HG03025 (cell line): ENCODE data around the gene VAMP5.
A peak's percentile ranks its signal among the peaks of the same experiment; 100 is the strongest.
"Not testable (repeated sequence)": the region's sequence is repeated elsewhere in the genome, so short reads cannot be mapped to it uniquely, and the experiment has no call there.

Experiments used
- ATAC-seq: cut with Tn5 transposase; IDR thresholded peaks from one replicate; pipeline ENCODE4 v1.9.1; 2021; ENCODE audit warnings: mild to moderate bottlenecking, moderate library complexity; ENCODE audit not compliant: unreplicated experiment, low FRiP score

The VAMP5 gene

GRCh38 chr2:85584354-85584856, at the start of gene VAMP5:
Gene VAMP5, plus strand, starts transcription at chr2:85584431. Its CDS starts 60 bp downstream, at chr2:85584491.
- no peak for ATAC-seq

- no peak for ATAC-seq
Measured at GRCh38 chr2:85534881-85535280, 49.4 kb upstream of the VAMP5 start.

- ATAC-seq, result no peak
Measured at GRCh38 chr2:85536479-85536878, 47.8 kb upstream of the VAMP5 start.

DNA sequence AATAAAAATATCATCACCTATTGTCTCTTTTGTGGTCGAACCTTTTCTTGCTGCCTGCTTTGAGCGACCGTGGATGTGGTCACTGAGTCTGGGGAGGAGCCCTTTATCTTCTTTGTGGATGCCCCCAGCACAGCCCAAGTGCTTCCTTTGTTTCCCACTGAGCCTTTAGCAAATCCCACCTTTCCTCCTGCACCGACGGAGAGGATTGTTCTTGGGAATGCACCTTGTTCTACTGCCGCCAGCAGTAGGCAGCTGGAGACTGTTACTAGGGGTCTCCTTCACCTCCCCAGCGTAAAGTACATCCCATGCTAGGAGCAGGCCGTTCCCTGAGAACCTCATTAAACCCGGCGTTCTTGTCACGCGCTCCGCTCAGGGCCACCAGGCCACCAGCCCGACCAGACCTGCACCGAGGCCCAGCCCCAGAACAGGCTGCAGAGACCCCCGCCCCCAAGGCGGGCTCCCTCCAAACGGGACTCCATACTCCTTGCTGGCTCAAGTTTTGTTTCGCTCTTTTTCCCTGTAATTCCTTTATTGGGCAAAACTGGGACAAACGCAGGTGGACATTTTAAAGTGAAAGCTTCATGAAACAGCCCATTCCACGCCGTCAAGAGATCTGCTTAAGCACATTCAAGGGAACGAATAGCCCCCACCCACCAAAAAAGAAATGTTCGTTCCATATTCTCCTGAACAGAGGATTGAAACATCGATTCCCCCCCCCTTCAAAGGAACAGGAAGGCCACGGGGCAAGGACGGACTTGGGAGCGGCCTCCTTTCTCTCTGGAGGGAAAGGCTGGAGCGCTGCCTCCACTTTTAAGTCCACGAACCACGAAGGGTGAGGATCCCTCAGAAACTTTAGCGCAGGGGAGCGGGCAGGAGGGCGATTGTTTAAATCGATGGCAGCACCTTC, 46.4 kb upstream of the VAMP5 start:
- no peak for ATAC-seq

GRCh38 chr2:85538507-85539360, 45.5 kb upstream of the VAMP5 start, which contains the start of gene MAT2A:
Gene MAT2A, plus strand, starts transcription at chr2:85539168. Its CDS starts 120 bp downstream, at chr2:85539288.
- peak; percentile 64 for ATAC-seq

DNA sequence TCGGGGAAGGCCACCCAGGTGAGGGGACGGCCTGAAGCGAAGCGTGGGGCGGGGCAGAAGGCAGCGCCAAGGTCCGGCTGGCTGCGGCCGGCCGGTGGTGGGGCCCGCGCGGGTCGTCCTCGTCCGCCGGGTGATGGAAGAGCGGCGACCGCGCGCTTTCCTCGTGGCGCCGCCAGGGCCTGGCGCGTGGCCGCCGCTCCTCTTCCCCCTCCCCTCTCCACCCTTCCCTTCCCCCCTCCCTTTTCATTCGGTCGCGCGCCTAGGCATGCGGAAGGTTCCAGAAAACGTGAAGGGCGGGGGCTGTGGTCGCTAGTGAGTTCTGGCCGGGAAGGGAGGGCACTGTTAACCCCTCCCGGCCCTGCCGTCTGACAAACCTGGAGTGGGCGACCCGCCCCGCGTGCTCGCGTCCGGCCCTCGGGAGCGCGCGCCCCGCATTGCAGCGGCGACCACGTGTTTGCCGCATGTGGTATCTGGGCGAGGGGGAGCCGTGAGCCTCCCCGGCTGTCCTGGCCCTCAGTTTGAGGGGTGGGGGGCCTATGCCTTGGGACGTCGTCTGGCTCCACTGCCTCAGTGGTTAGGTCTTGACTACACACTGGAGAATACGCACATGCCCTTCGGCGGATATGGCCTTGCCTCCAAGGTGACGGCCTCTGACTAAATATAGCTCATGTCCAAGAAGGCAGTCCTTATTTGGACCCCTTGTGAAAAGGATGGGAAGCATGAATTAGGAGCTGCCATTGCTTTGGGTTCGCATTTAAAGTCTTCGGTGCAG, 44.7 kb upstream of the VAMP5 start:
- peak; percentile 31 for ATAC-seq

- no peak for ATAC-seq
Measured at GRCh38 chr2:85540133-85540648, 44.0 kb upstream of the VAMP5 start.

DNA sequence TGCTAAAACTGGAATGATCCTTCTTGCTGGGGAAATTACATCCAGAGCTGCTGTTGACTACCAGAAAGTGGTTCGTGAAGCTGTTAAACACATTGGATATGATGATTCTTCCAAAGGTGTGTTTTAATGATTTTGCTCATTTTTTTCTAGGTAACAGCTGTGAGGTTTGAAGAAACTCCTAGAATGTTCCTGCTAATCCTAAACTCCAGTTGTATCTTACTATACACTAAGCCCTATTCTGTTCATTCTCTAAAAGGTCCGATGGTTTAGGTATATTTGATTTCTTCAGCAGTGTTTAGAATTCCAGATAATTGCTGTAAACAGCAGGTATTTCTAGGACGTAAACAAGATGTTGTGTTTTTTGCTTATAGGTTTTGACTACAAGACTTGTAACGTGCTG, 43.0 kb upstream of the VAMP5 start:
- no peak for ATAC-seq

- no peak for ATAC-seq
Measured at GRCh38 chr2:85541753-85542457, 42.3 kb upstream of the VAMP5 start.

DNA sequence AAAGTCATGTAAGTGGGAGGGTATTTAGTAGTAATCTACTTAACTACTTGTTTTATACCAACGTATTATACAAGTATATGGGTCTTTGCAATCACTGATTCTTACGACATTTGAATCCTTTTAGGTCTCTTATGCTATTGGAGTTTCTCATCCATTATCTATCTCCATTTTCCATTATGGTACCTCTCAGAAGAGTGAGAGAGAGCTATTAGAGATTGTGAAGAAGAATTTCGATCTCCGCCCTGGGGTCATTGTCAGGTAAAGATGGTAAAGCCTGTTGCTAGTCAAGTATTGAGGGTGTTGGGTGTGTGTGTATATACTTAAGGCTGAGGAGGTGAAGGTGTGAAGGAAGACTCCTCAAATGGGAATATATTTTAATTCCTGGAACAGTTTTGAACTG, 41.5 kb upstream of the VAMP5 start:
- no peak for ATAC-seq

DNA sequence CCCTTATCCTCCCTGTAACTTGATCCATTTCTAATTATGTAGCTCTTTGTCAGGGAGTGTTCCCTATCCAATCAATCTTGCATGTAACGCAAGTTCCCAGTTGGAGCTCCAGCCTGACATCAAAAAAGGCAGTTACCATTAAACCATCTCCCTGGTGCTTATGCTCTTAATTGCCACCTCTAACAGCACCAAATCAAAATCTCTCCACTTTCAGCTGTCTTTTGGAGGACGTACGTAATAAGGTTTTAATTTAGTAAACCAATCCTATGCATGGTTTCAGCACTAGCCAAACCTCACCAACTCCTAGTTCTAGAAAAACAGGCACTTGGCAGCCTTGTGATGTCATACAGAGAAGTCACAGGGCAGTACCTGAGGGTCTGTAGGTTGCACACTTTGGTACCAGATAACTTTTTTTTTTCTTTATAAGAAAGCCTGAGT, 40.0 kb upstream of the VAMP5 start:
- ATAC-seq, result not testable (repeated sequence)

DNA sequence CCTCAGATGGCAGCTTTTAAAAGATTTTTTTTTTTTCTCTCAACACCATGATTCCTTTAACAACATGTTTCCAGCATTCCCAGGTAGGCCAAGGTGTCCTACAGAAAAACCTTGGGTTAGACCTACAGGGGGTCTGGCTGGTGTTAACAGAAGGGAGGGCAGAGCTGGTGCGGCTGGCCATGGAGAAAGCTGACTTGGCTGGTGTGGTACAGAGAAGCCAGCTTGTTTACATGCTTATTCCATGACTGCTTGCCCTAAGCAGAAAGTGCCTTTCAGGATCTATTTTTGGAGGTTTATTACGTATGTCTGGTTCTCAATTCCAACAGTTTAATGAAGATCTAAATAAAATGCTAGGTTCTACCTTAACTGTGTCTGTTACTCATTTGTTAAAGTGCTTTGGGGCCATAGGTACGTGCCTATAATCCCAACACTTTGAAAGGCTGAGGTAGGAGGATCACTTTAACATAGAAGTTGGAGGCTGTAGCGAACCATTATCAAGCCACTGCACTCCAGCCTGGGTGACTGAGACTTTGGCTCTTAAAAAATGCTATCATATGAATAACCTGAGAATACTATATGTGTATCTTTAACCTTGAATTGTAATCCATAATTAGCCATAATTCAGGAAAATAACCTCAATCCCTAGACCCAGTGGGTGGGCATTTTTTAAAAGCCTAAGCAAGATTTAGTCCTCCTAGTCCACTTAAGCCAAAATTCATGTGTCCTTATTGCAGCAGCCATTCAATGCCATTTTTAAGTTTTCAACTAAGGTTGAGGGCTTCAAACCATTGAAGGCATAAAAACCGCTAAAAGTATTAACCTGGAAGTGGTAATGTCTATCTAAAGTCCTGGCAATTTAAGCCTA, 39.1 kb upstream of the VAMP5 start:
- not testable (repeated sequence) for ATAC-seq

DNA sequence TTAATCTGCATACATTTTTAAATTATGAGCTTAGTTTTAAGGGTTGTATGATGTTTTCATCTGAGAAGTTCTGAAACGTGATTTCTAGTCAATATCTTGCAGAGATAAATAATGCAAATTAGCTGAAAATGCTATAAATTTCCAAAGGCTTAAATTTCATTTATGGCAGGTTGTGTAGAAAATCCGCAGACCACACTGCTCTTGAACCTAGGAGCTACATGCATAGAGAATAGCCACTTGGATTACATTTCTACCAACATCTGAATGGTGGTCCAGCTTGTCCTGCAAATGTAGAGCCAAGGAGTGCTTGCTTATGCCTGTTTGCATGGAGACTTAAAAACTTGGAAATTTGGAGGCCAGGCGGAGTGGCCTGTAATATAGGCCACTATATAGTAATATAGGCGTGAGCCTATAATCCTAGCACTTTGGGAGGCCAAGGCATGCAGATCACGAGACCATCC, 38.4 kb upstream of the VAMP5 start:
- no peak for ATAC-seq

GRCh38 chr2:85547089-85547858, 37.0 kb upstream of the VAMP5 start:
- ATAC-seq, result no peak

GRCh38 chr2:85547859-85548607, 36.2 kb upstream of the VAMP5 start:
- no peak for ATAC-seq

DNA sequence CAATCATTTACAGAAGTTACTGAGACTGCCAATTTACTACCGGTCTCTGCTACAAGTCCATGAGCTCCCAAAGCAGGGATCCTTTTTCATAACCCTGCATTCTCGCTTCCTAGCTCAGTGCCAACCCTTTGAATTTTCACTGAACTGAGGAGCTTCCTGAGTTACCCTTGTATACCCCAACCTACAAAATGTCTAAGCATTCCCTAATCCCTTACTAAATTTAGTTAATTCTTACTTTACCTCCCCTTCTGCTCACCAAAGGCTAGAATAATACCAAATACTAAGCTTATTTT, 35.7 kb upstream of the VAMP5 start:
- ATAC-seq, result no peak

DNA sequence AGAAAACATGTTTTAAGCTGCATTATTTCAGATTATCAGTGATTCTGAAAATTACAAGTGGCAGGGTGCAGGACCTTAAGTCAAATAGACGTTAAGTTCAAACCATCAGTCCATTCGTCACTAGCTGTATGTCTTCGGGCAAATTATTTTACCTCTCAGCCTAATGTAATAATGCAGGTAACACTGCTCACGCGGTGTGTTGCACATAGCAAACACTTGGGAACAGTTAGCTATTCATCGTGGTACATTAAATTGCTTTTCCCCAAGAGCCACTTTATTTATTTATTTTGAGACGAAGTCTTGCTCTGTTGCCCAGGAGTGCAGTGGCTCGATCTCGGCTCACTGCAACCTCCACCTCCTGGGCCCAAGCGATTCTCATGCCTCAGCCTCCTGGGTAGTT, 35.1 kb upstream of the VAMP5 start:
- no peak for ATAC-seq
